Peyer's patch (tissue), 4 donors: ENCODE results near the gene GFER. TPM values are rescaled to one million over a fixed set of nuclear protein-coding genes. Genes with fewer than 3 reads are reported as not detected.

Source experiments
- DNase-seq, 3 donors: peaks; one replicate each; pipeline ENCODE4 v3.0.0-alpha.2; 2017 to 2019
- H3K27ac ChIP-seq, 4 donors: fragments of 200-600 bp; sonication (generic); one replicate each; pipeline ENCODE4 v1.5.1; 2016 to 2019
- H3K27me3 ChIP-seq, 2 donors: fragments of 200-600 bp; sonication (generic); one replicate each; pipeline ENCODE4 v1.5.1; 2019
- H3K36me3 ChIP-seq, 3 donors: fragments of 200-600 bp; sonication (generic); one replicate each; pipeline ENCODE4 v1.5.1; 2016 to 2019
- H3K4me1 ChIP-seq, 4 donors: fragments of 200-600 bp; sonication (generic); one replicate each; pipeline ENCODE4 v1.5.1; 2016 to 2019
- H3K4me3 ChIP-seq, 4 donors: fragments of 200-600 bp; sonication (generic); 1 replicate in 3 of 4; 2 replicates in 1 of 4; pipeline ENCODE4 v1.5.1; 2016 to 2019; ENCODE audit warnings: mild to moderate bottlenecking in 1 of 4
- H3K9me3 ChIP-seq, 4 donors: fragments of 200-600 bp; sonication (generic); one replicate each; pipeline ENCODE4 v1.5.1; 2016 to 2019; ENCODE audit warnings: mild to moderate bottlenecking in 1 of 4
- CTCF ChIP-seq, 6 experiments: fragments of 450-650 bp in 4 of 6; fragments of 200-600 bp in 2 of 6; sonication (generic) in 1 of 6; IDR thresholded peaks; one replicate each; pipeline ENCODE4 v1.5.1; 2017 to 2019; ENCODE audit warnings: antibody characterized with exemption in 6 of 6, mild to moderate bottlenecking in 3 of 6, moderate library complexity in 1 of 6
- POLR2A ChIP-seq, 2 donors: fragments of 450-650 bp; IDR thresholded peaks; one replicate each; pipeline ENCODE4 v1.5.1; 2017; ENCODE audit warnings: antibody characterized with exemption in 2 of 2, mild to moderate bottlenecking in 2 of 2, moderate library complexity in 2 of 2
- total RNA-seq, 4 donors: library from RNA; depleted of rRNA; stranded (reverse); fragments of >200 nt; gene quantifications; one replicate each; pipeline ENCODE4 v1.1.0, GENCODE V29; 2016

GFER gene
- total RNA-seq, 4 donors from 2014 or later, result 31.4 to 102 (median 83.1) TPM

DNA sequence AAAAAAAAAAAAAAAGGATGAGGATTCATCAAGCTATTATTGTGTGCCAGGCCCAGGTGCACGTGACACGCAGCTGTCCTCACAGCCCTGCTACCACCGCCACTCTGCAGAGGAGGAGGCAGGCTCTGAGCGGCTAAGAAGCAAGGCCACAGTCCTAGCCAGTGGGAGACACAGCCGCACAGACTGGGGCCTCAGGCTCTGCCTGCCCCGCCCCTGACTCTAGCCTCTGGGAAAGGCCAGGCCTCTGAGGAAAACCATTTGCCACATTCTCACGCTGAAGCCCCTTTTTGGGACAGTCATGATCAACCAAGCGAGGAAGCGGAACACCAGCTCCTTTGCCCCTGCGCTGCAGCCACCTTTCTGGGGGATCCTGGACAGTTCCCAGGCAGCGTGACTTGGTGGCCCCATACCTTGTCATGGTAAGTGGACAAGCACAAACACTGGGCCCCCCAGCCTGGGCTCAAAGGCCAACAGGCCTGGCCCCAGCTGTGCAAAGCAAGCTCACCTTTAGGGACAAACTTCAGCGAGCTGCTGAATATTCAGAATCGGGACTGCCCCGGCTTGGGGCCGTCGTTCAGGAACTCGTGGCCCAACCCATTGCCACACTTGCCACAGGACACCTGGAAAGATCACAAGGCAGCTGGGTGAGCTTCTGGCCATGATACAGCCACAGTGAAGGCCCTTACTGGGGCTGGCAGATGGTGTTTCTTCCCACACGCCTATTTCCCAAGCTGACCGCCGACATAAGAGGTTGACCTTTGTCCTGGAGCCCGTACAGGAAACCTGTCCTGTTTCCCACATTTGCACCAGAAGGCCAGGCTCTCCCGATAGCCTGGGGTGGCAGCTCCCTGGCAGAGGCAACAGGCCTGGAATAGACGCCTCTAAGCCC lies 43.5 kb upstream of the GFER start:
- H3K4me1 ChIP-seq, result peaks cover 5 to 37% (median 15%) of the 10 kb centered on the region in 4 donors
- no peaks in the 10 kb centered on the region for H3K27me3 ChIP-seq
- H3K27ac ChIP-seq, result peak overlapping the region; percentile 30 to 81 (median 67)
- H3K36me3 ChIP-seq, result peaks cover 0 to 32% (median 0%) of the 10 kb centered on the region in 3 donors
- H3K4me3 ChIP-seq, result peak overlapping the region in 2 of 4 donors; percentile 77 to 78
- DNase-seq, result peak; percentile 43 to 75 (median 68)
- no peaks in the 10 kb centered on the region for H3K9me3 ChIP-seq
- TF ChIP-seq CTCF (IDR thresholded peaks at IDR 0.05) (no peak), POLR2A (IDR thresholded peaks at IDR 0.05) (peak in 1 of 2 donors; percentile 29)

GRCh38 chr16:1941162-1942046 lies 42.6 kb upstream of the GFER start:
- TF ChIP-seq POLR2A (IDR thresholded peaks at IDR 0.05) (no peak), CTCF (IDR thresholded peaks at IDR 0.05) (no peak)
- H3K27me3 ChIP-seq, result no peaks in the 10 kb centered on the region
- peaks cover 0 to 32% (median 0%) of the 10 kb centered on the region in 3 donors for H3K36me3 ChIP-seq
- H3K4me1 ChIP-seq, result peaks cover 5 to 37% (median 15%) of the 10 kb centered on the region in 4 donors
- no peaks in the 10 kb centered on the region for H3K9me3 ChIP-seq
- H3K27ac ChIP-seq, result peak overlapping the region; percentile 30 to 81 (median 78)
- peak overlapping the region in 2 of 4 donors; percentile 77 to 78 for H3K4me3 ChIP-seq
- DNase-seq, result no peak

DNA sequence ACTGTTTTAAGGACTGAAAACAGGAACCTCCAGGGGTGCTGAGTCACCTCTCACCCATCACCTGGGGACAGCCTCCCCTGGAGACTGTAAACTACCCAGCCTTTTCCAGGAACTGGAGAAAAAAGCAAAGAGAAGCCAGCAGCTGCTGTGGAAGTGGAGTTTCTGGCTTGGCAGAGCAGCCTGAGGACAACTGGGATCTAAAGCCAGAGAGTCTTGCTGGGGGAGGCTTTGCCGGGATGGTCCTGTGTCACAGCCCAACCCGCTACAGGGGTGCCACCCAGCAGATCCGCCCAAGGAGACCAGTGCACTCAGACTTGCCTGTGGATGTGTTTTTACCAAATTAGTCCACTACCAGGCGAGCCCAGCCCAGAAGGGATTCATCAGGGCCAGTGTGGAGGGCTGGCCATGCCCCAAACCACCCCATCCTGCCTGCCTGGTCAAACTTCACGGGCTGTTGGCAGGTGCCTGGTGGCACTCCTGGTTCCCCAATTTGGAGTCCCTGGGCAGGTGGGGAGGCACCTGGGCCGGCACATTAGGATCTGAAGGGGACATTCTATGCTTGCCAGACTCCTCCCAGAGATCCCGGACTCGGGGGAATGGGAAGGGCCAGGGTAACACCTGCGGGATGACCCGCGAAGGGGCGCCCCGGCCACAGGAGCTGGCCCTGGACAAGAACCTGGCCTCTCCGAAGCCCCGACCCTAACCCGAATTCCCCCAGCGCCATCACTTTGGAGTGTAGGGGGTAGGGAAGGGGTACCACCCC lies 41.8 kb upstream of the GFER start:
- H3K4me3 ChIP-seq, result peak overlapping the region; percentile 57 to 87 (median 78)
- peaks cover 0 to 32% (median 0%) of the 10 kb centered on the region in 3 donors for H3K36me3 ChIP-seq
- no peak for TF ChIP-seq CTCF (IDR thresholded peaks at IDR 0.05)
- TF ChIP-seq POLR2A (IDR thresholded peaks at IDR 0.05), result no peak
- H3K9me3 ChIP-seq, result no peaks in the 10 kb centered on the region
- H3K27ac ChIP-seq, result peak overlapping the region; percentile 60 to 81 (median 78)
- H3K27me3 ChIP-seq, result no peaks in the 10 kb centered on the region
- DNase-seq, result peak in 1 of 3 donors; percentile 40
- peaks cover 5 to 37% (median 15%) of the 10 kb centered on the region in 4 donors for H3K4me1 ChIP-seq

GRCh38 chr16:1942810-1943726 lies 40.9 kb upstream of the GFER start, which contains the start of gene MSRB1:
MSRB1 (minus strand) TSS chr16:1943199; CDS start chr16:1943156, 43 bp downstream.
- peaks cover 5 to 37% (median 15%) of the 10 kb centered on the region in 4 donors for H3K4me1 ChIP-seq
- peak within 1 kb of the TSS; percentile 57 to 87 (median 78) for H3K4me3 ChIP-seq
- H3K9me3 ChIP-seq, result no peaks in the 10 kb centered on the region
- TF ChIP-seq CTCF (IDR thresholded peaks at IDR 0.05) (peak in 2 of 6 experiments; percentile 12 to 20), POLR2A (IDR thresholded peaks at IDR 0.05) (peak; percentile 94 to 97)
- DNase-seq, result peak; percentile 100
- no peaks in the 10 kb centered on the region for H3K27me3 ChIP-seq
- H3K27ac ChIP-seq, result peak within 1 kb of the TSS; percentile 60 to 81 (median 78)
- H3K36me3 ChIP-seq, result peaks cover 0 to 26% (median 0%) of the 10 kb centered on the region in 3 donors
